Endothelial cell (in vitro differentiated cells): ENCODE results near the gene ZNF471. TPM values are rescaled to one million over a fixed set of nuclear protein-coding genes. Genes with fewer than 3 reads are reported as not detected.
A peak's percentile ranks its signal among the peaks of the same experiment; 100 is the strongest.

ENCODE experiments used
- DNase-seq: peaks from one replicate; pipeline ENCODE4 v3.0.0; 2021; ENCODE audit warnings: low spot score
- H3K27ac Mint-ChIP-seq: one replicate; pipeline ENCODE4 v1.8.0; 2021; ENCODE audit warnings: mixed read lengths, inconsistent platforms; ENCODE audit not compliant: unreplicated experiment
- H3K27me3 Mint-ChIP-seq: one replicate; pipeline ENCODE4 v1.8.0; 2021; ENCODE audit warnings: mild to moderate bottlenecking, moderate library complexity, mixed read lengths, inconsistent platforms; ENCODE audit not compliant: unreplicated experiment
- H3K36me3 Mint-ChIP-seq: one replicate; pipeline ENCODE4 v1.8.0; 2021; ENCODE audit warnings: mild to moderate bottlenecking, low read depth, mixed read lengths, inconsistent platforms; ENCODE audit not compliant: unreplicated experiment
- H3K4me1 Mint-ChIP-seq: one replicate; pipeline ENCODE4 v1.8.0; 2021; ENCODE audit warnings: mild to moderate bottlenecking, mixed read lengths, inconsistent platforms; ENCODE audit not compliant: unreplicated experiment
- H3K4me3 Mint-ChIP-seq: one replicate; pipeline ENCODE4 v1.8.0; 2021; ENCODE audit warnings: mild to moderate bottlenecking, mixed read lengths, inconsistent platforms; ENCODE audit not compliant: unreplicated experiment
- H3K9me3 Mint-ChIP-seq: one replicate; pipeline ENCODE4 v1.8.0; 2021; ENCODE audit warnings: mixed read lengths, inconsistent platforms; ENCODE audit not compliant: unreplicated experiment
- total RNA-seq: library from RNA; stranded (reverse); fragmentation: NEBNext Ultra II Directional; extraction: Animal tissue kit (Norgen Biotek cat#: 25700); gene quantifications from one replicate; pipeline ENCODE4 v1.2.1, GENCODE V29; 2021; ENCODE audit not compliant: unreplicated experiment
- TF ChIP-seq, protein P1 (sequence below): fragments of 200-600 bp; sonication (generic); IDR thresholded peaks from one replicate; pipeline ENCODE4 v1.5.0; 2021; ENCODE audit warnings: antibody characterized with exemption; ENCODE audit not compliant: unreplicated experiment

ZNF471 gene
- total RNA-seq, 1 donor from 2014 or later = 2.6 TPM

DNA sequence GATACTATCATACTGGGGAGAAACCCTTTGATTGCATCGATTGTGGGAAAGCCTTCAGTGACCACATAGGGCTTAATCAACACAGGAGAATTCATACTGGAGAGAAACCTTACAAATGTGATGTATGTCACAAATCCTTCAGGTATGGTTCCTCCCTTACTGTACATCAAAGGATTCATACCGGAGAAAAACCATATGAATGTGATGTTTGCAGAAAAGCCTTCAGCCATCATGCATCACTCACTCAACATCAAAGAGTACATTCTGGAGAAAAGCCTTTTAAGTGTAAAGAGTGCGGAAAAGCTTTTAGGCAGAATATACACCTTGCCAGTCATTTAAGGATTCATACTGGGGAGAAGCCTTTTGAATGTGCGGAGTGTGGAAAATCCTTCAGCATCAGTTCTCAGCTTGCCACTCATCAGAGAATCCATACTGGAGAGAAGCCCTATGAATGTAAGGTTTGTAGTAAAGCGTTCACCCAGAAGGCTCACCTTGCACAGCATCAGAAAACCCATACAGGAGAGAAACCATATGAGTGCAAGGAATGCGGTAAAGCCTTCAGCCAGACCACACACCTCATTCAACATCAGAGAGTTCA, 46.7 kb downstream of the ZNF471 start:
- Mint-ChIP-seq H3K27me3 (peaks cover 1% of the 10 kb centered on the region), H3K4me3 (peak overlapping the region; percentile 68), H3K27ac (no peak overlapping the region), H3K9me3 (peaks cover 33% of the 10 kb centered on the region), H3K36me3 (peaks cover 41% of the 10 kb centered on the region), H3K4me1 (no peaks in the 10 kb centered on the region)
- TF ChIP-seq, protein P1, sequence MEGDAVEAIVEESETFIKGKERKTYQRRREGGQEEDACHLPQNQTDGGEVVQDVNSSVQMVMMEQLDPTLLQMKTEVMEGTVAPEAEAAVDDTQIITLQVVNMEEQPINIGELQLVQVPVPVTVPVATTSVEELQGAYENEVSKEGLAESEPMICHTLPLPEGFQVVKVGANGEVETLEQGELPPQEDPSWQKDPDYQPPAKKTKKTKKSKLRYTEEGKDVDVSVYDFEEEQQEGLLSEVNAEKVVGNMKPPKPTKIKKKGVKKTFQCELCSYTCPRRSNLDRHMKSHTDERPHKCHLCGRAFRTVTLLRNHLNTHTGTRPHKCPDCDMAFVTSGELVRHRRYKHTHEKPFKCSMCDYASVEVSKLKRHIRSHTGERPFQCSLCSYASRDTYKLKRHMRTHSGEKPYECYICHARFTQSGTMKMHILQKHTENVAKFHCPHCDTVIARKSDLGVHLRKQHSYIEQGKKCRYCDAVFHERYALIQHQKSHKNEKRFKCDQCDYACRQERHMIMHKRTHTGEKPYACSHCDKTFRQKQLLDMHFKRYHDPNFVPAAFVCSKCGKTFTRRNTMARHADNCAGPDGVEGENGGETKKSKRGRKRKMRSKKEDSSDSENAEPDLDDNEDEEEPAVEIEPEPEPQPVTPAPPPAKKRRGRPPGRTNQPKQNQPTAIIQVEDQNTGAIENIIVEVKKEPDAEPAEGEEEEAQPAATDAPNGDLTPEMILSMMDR = no peak
- DNase-seq = no peak

DNA sequence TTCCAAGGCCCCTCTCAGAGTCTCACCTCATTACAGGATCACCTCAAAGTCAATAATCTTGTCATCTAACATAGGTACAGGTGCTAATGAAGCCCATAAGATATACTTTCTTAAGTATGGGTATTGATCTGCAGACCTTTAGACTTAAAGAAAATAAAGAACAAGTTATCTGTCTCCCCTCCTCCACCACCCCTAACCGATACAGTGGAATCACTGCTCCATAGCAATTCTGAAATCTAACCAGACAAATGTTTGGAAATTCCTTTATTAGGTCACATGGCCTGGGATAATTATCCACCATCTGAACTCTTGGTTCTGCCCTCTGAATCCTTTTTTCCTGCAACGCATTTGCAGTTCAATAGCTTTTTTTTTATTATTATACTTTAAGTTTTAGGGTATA, 55.1 kb downstream of the ZNF471 start:
- peaks cover 45% of the 10 kb centered on the region for H3K36me3 Mint-ChIP-seq

DNA sequence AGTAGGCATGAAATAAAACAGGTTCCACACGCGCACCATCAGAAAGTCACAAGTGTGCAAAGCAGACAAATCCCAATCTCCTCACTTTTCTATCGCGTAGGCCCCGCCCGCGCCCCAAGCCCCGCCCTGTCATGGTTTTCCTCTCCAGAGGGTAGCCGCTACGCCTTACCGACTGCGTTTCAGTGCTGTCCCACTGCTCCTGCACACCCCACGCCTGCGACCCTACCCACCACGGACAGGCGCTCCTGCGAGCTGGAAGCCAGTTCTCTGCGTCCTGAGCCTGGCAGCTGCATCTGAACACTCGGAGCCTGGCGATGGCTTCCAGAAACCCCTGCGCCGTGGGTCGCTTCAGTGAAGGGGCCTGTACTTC, 59.2 kb downstream of the ZNF471 start:
- peaks cover 4% of the 10 kb centered on the region for H3K27me3 Mint-ChIP-seq
- H3K9me3 Mint-ChIP-seq = peaks cover 51% of the 10 kb centered on the region
- no peak overlapping the region for H3K27ac Mint-ChIP-seq
- H3K4me1 Mint-ChIP-seq = no peaks in the 10 kb centered on the region
- TF ChIP-seq, protein P1 = no peak
- DNase-seq = peak; percentile 30
- H3K4me3 Mint-ChIP-seq = peak overlapping the region; percentile 97
- H3K36me3 Mint-ChIP-seq = peaks cover 76% of the 10 kb centered on the region

More for the DNA sequence above, 55.1 kb downstream of the ZNF471 start:
- Mint-ChIP-seq H3K4me1 (no peaks in the 10 kb centered on the region), H3K4me3 (no peak overlapping the region), H3K9me3 (peaks cover 41% of the 10 kb centered on the region), H3K27ac (no peak overlapping the region), H3K27me3 (peaks cover 6% of the 10 kb centered on the region)
- DNase-seq = no peak
- TF ChIP-seq, protein P1 = no peak

DNA sequence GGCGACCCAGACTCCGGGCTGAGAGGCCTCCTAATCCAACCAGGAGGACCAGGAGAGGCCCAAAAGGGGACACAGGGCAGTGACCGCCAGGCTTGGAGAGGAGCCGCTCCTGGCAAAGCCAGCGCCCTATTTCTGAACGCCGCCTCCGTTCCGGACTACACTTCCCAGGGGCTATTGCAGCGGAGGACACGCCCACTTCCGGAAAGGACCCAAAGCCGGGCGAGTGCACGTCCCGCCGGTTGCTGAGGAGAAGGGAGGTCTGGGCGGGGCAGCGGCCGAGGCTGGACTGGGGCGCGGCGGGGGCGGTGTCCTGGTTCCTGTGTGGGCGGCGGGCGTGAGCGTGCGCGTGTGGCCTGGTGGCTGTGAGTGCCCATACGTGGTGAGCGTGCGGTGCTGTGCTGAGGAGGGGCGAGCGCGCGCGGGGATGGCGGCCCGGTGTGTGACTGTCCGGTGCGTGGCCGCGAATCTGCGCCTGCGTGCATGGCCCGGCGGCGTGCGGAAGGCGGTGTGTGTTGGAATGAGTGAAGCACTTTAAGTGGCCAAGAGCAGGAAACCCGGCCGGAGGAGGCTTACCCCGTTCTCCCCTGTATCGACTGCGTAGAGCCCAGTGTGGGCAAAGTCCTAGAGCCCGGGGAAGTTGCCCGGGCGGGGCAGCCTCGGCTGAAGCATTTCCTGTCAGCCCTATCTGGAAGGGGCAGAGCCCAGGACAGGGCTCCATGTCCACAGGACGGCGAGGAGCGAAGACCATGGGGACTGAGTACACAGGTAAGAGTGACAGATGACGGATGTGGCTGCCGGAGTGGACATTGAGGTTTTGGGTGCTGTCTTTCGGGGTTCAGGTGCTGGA, 59.8 kb downstream of the ZNF471 start, which contains the start of gene ZNF470:
Gene ZNF470 (plus strand): TSS at position 195 of the 847 bp plus-strand sequence. CDS start 2,844 bp downstream, outside the sequence.
- H3K27me3 Mint-ChIP-seq = peaks cover 4% of the 10 kb centered on the region
- DNase-seq = peak; percentile 86
- H3K4me1 Mint-ChIP-seq = no peaks in the 10 kb centered on the region
- TF ChIP-seq, protein P1 = no peak
- H3K9me3 Mint-ChIP-seq = peaks cover 52% of the 10 kb centered on the region
- peaks cover 76% of the 10 kb centered on the region for H3K36me3 Mint-ChIP-seq
- H3K4me3 Mint-ChIP-seq = peak within 1 kb of the TSS; percentile 97
- peak within 1 kb of the TSS; percentile 57 for H3K27ac Mint-ChIP-seq

- Mint-ChIP-seq H3K9me3 (peaks cover 64% of the 10 kb centered on the region), H3K36me3 (peaks cover 95% of the 10 kb centered on the region), H3K27ac (no peak overlapping the region), H3K4me1 (no peaks in the 10 kb centered on the region), H3K4me3 (peak overlapping the region; percentile 62), H3K27me3 (peaks cover 6% of the 10 kb centered on the region)
- TF ChIP-seq, protein P1 = no peak
- DNase-seq = no peak
Observed at GRCh38 chr19:56572589-56572988, 64.9 kb downstream of the ZNF471 start.
